HCT116 (cell line): ENCODE measurements around the gene SSNA1. TPM values are rescaled to one million over a fixed set of nuclear protein-coding genes. Genes with fewer than 3 reads are reported as not detected.
A peak's percentile ranks its signal among the peaks of the same experiment; 100 is the strongest.

Experiments
- ATAC-seq: fragments of 200-7000 bp; cut with Tn5 transposase; 2 replicates; pipeline ENCODE4 v1.9.1; 2020; ENCODE audit warnings: mild to moderate bottlenecking, moderate library complexity
- BruUV-seq: library from RNA; stranded (reverse); fragments of 400-500 nt; replicated peaks from 2 replicates; lab custom pipeline; 2021; lab: Mats Ljungman, UMichigan
- CTCF ChIA-PET: fragments of 300-600 bp; sonication (Branson Sonifier 250); formaldehyde crosslinking; loops from one replicate; lab custom pipeline; 2021; ENCODE audit warnings: antibody characterized with exemption; lab: Charles Lee
- POLR2A ChIA-PET: fragments of 300-600, 350-600 bp; sonication (Branson Sonifier 250); formaldehyde crosslinking; loops from one replicate; lab custom pipeline; 2021; ENCODE audit warnings: antibody characterized with exemption; lab: Charles Lee
- RAD21 ChIA-PET, 2 experiments: fragments of 300-600 bp; sonication (Branson Sonifier 250); formaldehyde crosslinking; loops; one replicate each; lab custom pipeline; 2023; ENCODE audit warnings: low total read pairs in 2 of 2; ENCODE audit not compliant: uncharacterized antibody in 2 of 2, unreplicated experiment in 2 of 2, low non-redundant PET in 1 of 2; lab: Charles Lee
- DNase-seq: peaks from one replicate; pipeline ENCODE4 v3.0.0-alpha.2; 2010; ENCODE audit warnings: low read depth, low spot score
- H2AFZ ChIP-seq: fragments of 200-600 bp; shearing (Covaris generic), sonication (generic); 2 replicates; pipeline ENCODE4 v1.6.1; 2017; ENCODE audit warnings: low read depth, mixed run types, mixed read lengths, antibody characterized with exemption, low read length; ENCODE audit not compliant: poor library complexity, severe bottlenecking
- H3K27ac ChIP-seq: 2 replicates; pipeline ENCODE4 v1.5.1; 2012; ENCODE audit warnings: low read depth, low read length
- H3K27me3 ChIP-seq: fragments of 200-600 bp; sonication (generic); 2 replicates; pipeline ENCODE4 v1.6.1; 2016; ENCODE audit warnings: mixed run types, low read length, mixed read lengths; ENCODE audit not compliant: insufficient read depth
- H3K36me3 ChIP-seq, 2 experiments: fragments of 200-500 bp in 1 of 2; fragments of 200-600 bp in 1 of 2; sonication (Bioruptor generic) in 1 of 2; sonication (generic) in 1 of 2; 2 replicates each; pipeline versions ENCODE4 v1.5.1 to v1.6.1; 2014 to 2016; ENCODE audit warnings: low read length in 2 of 2, inconsistent platforms in 1 of 2, mixed read lengths in 1 of 2, mixed run types in 1 of 2; ENCODE audit not compliant: insufficient read depth in 2 of 2, control insufficient read depth in 1 of 2
- H3K4me1 ChIP-seq, 2 experiments: fragments of 200-600 bp in 1 of 2; sonication (generic) in 1 of 2; 2 replicates each; pipeline versions ENCODE4 v1.5.1 to v1.6.1; 2012 to 2017; ENCODE audit warnings: low read length in 2 of 2, inconsistent platforms in 1 of 2, mild to moderate bottlenecking in 1 of 2, mixed read lengths in 1 of 2, mixed run types in 1 of 2, moderate library complexity in 1 of 2; ENCODE audit not compliant: insufficient read depth in 2 of 2, control insufficient read depth in 1 of 2
- H3K4me2 ChIP-seq: fragments of 200-600 bp; sonication (generic); 2 replicates; pipeline ENCODE4 v1.6.1; 2017; ENCODE audit warnings: mixed run types, low read length, mixed read lengths
- H3K4me3 ChIP-seq, 2 experiments: fragments of 200-600 bp in 1 of 2; sonication (generic) in 1 of 2; replicated peaks in 1 of 2; 2 replicates each; pipeline ENCODE4 v1.5.1; 2011 to 2016; ENCODE audit warnings: low read length in 2 of 2, control low read depth in 1 of 2, low read depth in 1 of 2, mild to moderate bottlenecking in 1 of 2, mixed read lengths in 1 of 2, mixed run types in 1 of 2
- H3K79me2 ChIP-seq: fragments of 200-600 bp; sonication (generic); 2 replicates; pipeline ENCODE4 v1.6.1; 2017; ENCODE audit warnings: mild to moderate bottlenecking, mixed run types, low read length, moderate library complexity, mixed read lengths; ENCODE audit not compliant: insufficient read depth
- H3K9ac ChIP-seq: fragments of 200-600 bp; sonication (generic); 2 replicates; pipeline ENCODE4 v1.6.1; 2016; ENCODE audit warnings: low read length, mixed read lengths
- H3K9me2 ChIP-seq: fragments of 200-600 bp; sonication (generic), shearing (Covaris generic); 2 replicates; pipeline ENCODE4 v1.6.1; 2017; ENCODE audit warnings: mixed run types, mild to moderate bottlenecking, moderate library complexity; ENCODE audit not compliant: insufficient read depth
- H3K9me3 ChIP-seq, 2 experiments: fragments of 200-500 bp in 1 of 2; fragments of 200-600 bp in 1 of 2; sonication (Bioruptor generic) in 1 of 2; sonication (generic) in 1 of 2; 2 replicates each; pipeline ENCODE4 v1.6.1; 2014 to 2017; ENCODE audit warnings: low read length in 2 of 2, mixed read lengths in 2 of 2, inconsistent platforms in 1 of 2, low read depth in 1 of 2, mild to moderate bottlenecking in 1 of 2, mixed run types in 1 of 2, moderate library complexity in 1 of 2; ENCODE audit not compliant: control insufficient read depth in 1 of 2, insufficient read depth in 1 of 2
- H4K20me1 ChIP-seq: fragments of 200-600 bp; sonication (generic), shearing (Covaris generic); 2 replicates; pipeline ENCODE4 v1.6.1; 2017; ENCODE audit warnings: mixed run types, mild to moderate bottlenecking, moderate library complexity; ENCODE audit not compliant: insufficient read depth
- CBX3 ChIP-seq: IDR thresholded peaks from 2 replicates; pipeline ENCODE4 v1.6.1; 2012; ENCODE audit warnings: low read depth
- CEBPB ChIP-seq: IDR thresholded peaks from 2 replicates; pipeline ENCODE4 v1.6.1; 2012; ENCODE audit warnings: low read depth
- EGR1 ChIP-seq: IDR thresholded peaks from 2 replicates; pipeline ENCODE4 v1.6.1; 2012; ENCODE audit warnings: low read depth
- RAD21 ChIP-seq: IDR thresholded peaks from 2 replicates; pipeline ENCODE4 v1.6.1; 2012; ENCODE audit warnings: low read depth, mild to moderate bottlenecking
- SIN3A ChIP-seq: IDR thresholded peaks from 2 replicates; pipeline ENCODE4 v1.6.1; 2012; ENCODE audit warnings: low read depth
- SP1 ChIP-seq: IDR thresholded peaks from 2 replicates; pipeline ENCODE4 v1.6.1; 2012; ENCODE audit warnings: low read depth
- SRF ChIP-seq: IDR thresholded peaks from 2 replicates; pipeline ENCODE4 v1.6.1; 2012; ENCODE audit warnings: low read depth
- YY1 ChIP-seq: IDR thresholded peaks from 2 replicates; pipeline ENCODE4 v1.6.1; 2011; ENCODE audit warnings: low read length, low read depth, moderate library complexity, mild to moderate bottlenecking; ENCODE audit not compliant: insufficient replicate concordance; ENCODE audit errors: extremely low read depth
- ZNF274 ChIP-seq: fragments of 200-500 bp; sonication (Bioruptor generic); IDR thresholded peaks from 2 replicates; pipeline ENCODE4 v1.6.1; 2014; ENCODE audit warnings: mild to moderate bottlenecking, low read depth, low read length, inconsistent platforms
- intact Hi-C: fragments of 100-400 bp; cut with micrococcal nuclease; formaldehyde crosslinking; loops from 2 replicates; pipeline ENCODE4 v1.10.0; 2022
- total RNA-seq: library from RNA; stranded (reverse); gene quantifications from one replicate; pipeline ENCODE4 v1.2.1, GENCODE V29; 2021; ENCODE audit not compliant: unreplicated experiment
- TF ChIP-seq, protein P1 (sequence below): IDR thresholded peaks from 2 replicates; pipeline ENCODE4 v1.6.1; 2012; ENCODE audit warnings: low read depth
- TF ChIP-seq, protein P2 (sequence below): IDR thresholded peaks from 2 replicates; pipeline ENCODE4 v1.6.1; 2012

The SSNA1 gene
- total RNA-seq, 1 experiment from 2014 or later = 84.7 TPM

DNA sequence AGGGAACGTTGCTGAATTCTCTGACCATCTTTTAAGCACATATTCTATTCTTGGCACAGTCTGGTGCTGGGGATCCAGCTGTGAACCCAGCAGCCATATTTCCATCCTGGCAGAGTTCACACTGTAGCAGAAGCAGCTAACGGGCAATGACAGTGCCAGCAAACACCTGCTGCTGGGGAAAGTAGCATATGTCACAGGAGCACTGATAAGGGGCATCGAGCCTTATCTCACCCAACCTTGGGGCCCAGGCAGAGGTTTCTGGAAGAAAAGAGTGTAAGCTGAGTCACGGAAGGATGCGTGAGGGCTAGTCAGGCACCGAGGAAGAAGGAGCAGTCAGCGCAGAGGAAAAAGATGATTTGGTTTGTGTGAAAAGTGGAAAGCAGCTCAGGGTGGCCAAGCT, 18.1 kb downstream of the SSNA1 start:
- Histone ChIP-seq H3K4me1 (peaks cover 20 to 28% of the 10 kb centered on the region in 2 experiments), H3K36me3 (peaks cover 0 to 13% of the 10 kb centered on the region in 2 experiments; a peak in 2 of 4 replicates), H3K9me3 (no peaks in the 10 kb centered on the region), H3K4me3 (peak overlapping the region; percentile 91 to 98), H3K9me2 (no peaks in the 10 kb centered on the region), H3K27ac (peak overlapping the region; percentile 78; the same call in 1 of the 2 replicates), H3K27me3 (no peaks in the 10 kb centered on the region), H3K79me2 (peaks cover 55% of the 10 kb centered on the region), H4K20me1 (no peaks in the 10 kb centered on the region), H3K4me2 (peak overlapping the region; percentile 93), H3K9ac (peak overlapping the region; percentile 95), H2AFZ (no peak overlapping the region)
- ChIA-PET RAD21 (no interaction called here), CTCF (interaction anchor here (0.6 kb wide), 1 partner anchor 76 kb away, joined by 3 read pairs; no protein-coding TSS in a partner anchor), POLR2A (no interaction called here)
- BruUV-seq = no TSS peak
- intact Hi-C loops = no loop called here
- DNase-seq (no peak), ATAC-seq (no peak)
- TF ChIP-seq EGR1 = no peak
- TF ChIP-seq CEBPB = no peak
- TF ChIP-seq, protein P1, sequence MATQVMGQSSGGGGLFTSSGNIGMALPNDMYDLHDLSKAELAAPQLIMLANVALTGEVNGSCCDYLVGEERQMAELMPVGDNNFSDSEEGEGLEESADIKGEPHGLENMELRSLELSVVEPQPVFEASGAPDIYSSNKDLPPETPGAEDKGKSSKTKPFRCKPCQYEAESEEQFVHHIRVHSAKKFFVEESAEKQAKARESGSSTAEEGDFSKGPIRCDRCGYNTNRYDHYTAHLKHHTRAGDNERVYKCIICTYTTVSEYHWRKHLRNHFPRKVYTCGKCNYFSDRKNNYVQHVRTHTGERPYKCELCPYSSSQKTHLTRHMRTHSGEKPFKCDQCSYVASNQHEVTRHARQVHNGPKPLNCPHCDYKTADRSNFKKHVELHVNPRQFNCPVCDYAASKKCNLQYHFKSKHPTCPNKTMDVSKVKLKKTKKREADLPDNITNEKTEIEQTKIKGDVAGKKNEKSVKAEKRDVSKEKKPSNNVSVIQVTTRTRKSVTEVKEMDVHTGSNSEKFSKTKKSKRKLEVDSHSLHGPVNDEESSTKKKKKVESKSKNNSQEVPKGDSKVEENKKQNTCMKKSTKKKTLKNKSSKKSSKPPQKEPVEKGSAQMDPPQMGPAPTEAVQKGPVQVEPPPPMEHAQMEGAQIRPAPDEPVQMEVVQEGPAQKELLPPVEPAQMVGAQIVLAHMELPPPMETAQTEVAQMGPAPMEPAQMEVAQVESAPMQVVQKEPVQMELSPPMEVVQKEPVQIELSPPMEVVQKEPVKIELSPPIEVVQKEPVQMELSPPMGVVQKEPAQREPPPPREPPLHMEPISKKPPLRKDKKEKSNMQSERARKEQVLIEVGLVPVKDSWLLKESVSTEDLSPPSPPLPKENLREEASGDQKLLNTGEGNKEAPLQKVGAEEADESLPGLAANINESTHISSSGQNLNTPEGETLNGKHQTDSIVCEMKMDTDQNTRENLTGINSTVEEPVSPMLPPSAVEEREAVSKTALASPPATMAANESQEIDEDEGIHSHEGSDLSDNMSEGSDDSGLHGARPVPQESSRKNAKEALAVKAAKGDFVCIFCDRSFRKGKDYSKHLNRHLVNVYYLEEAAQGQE = no peak
- TF ChIP-seq YY1 = no peak

DNA sequence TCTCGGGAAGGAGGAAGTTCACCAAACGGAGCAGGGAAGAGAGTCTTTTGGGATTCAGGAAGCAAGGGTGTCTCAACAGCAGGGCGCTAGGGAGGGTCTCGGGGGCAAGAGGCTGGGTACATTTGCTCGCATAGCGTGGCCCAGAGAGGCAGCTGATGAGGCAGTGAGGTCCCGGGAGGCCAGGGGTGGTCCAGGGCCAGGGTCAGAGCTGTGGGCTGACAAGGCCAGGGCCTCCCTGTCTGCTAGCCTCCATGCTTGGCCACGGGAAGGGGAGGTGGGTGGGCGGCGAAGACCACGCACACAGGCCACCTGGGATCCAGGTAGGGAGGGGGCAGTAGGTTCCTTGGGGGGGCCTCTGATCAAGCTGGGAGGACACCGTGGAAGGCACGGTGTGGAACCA, 23.1 kb downstream of the SSNA1 start:
- peaks cover 11% of the 10 kb centered on the region for H3K79me2 ChIP-seq
- ChIA-PET POLR2A (no interaction called here), RAD21 (no interaction called here), CTCF (no interaction called here)
- DNase-seq = no peak
- no peak overlapping the region for H2AFZ ChIP-seq
- H3K4me2 ChIP-seq = no peak overlapping the region
- no peaks in the 10 kb centered on the region for H3K27me3 ChIP-seq
- H3K9ac ChIP-seq = no peak overlapping the region
- H4K20me1 ChIP-seq = no peaks in the 10 kb centered on the region
- no peak for ATAC-seq
- H3K4me3 ChIP-seq = no peak overlapping the region
- H3K36me3 ChIP-seq = peaks cover 0 to 10% of the 10 kb centered on the region in 2 experiments; a peak in 1 of 4 replicates
- no peak overlapping the region for H3K27ac ChIP-seq
- H3K4me1 ChIP-seq = peaks cover 4 to 20% of the 10 kb centered on the region in 2 experiments
- no peaks in the 10 kb centered on the region for H3K9me3 ChIP-seq
- H3K9me2 ChIP-seq = no peaks in the 10 kb centered on the region
- BruUV-seq = no TSS peak
- intact Hi-C loops = no loop called here
- TF ChIP-seq, protein P2, sequence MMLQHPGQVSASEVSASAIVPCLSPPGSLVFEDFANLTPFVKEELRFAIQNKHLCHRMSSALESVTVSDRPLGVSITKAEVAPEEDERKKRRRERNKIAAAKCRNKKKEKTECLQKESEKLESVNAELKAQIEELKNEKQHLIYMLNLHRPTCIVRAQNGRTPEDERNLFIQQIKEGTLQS = no peak
- TF ChIP-seq SIN3A = no peak
- no peak for TF ChIP-seq ZNF274
- no peak for TF ChIP-seq SP1
- no peak for TF ChIP-seq EGR1
- no peak for TF ChIP-seq YY1
- TF ChIP-seq, protein P1 = no peak
- no peak for TF ChIP-seq RAD21
- no peak for TF ChIP-seq CBX3
- TF ChIP-seq SRF = no peak
